8988T (cell line): ENCODE measurements around the gene HIC2.
"Not testable (repeated sequence)": the region's sequence is repeated elsewhere in the genome, so short reads cannot be mapped to it uniquely, and the experiment has no call there.

ENCODE experiments used
- DNase-seq: peaks from one replicate; pipeline ENCODE4 v3.0.0; 2011

Gene HIC2

GRCh38 chr22:21450858-21451353 is 33.7 kb downstream of the HIC2 start:
- DNase-seq, result no peak

- no peak for DNase-seq
These were observed 34.7 kb downstream of the HIC2 start for GRCh38 chr22:21451545-21452520.

- not testable (repeated sequence) for DNase-seq
These were observed 35.5 kb downstream of the HIC2 start for GRCh38 chr22:21452666-21453065.

DNA sequence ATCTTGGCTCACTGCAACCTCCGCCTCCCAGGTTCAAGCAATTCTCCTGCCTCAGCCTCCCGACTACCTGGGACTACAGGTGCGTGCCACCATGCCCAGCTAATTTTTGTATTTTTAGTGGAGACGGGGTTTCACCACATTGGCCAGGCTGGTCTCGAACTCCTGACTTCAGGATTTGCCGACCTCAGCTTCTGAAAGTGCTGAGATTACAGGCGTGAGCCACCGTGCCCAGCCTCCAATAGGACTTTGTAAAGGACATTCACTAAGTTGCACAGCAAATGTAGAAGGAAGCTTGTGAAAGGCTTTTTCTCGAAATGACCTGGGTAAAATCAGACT is 37.8 kb downstream of the HIC2 start:
- not testable (repeated sequence) for DNase-seq

DNA sequence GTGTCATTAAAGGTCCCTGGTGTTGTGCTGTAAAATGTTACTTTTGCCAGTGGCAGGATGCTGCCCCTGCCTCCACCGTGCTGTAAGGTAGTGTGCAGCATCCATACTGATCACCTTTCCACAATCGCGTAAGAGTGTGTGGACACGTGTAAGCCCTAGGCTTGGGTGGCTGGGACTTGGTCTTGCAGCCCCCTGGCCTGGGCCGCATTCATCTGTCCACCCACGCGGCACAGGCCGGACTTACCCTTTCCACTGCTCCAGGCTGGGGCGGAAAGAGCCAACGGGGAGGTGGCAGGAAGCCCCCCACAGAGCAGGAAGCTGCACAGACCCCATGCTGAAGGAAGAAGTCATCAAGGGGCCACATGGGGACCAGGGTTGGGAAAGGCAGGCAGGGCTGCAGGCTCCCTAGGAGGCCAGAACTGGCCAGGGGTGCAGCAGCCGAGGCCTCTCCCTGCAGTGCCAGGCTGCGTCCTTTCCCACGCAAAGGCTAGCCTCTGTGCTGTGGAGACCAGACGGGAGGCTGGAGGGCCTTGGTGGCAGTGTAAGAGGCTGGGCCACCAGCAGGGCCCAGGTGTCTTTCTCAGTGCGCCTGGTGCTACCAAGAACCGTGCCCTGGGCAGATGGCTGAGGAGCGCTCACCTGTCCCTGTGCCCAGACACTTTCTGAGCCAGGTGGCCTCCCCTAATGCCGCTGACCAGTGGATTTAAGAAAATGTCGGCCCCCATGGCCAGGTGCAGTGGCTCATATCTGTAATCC is 38.3 kb downstream of the HIC2 start:
- DNase-seq, result no peak

DNA sequence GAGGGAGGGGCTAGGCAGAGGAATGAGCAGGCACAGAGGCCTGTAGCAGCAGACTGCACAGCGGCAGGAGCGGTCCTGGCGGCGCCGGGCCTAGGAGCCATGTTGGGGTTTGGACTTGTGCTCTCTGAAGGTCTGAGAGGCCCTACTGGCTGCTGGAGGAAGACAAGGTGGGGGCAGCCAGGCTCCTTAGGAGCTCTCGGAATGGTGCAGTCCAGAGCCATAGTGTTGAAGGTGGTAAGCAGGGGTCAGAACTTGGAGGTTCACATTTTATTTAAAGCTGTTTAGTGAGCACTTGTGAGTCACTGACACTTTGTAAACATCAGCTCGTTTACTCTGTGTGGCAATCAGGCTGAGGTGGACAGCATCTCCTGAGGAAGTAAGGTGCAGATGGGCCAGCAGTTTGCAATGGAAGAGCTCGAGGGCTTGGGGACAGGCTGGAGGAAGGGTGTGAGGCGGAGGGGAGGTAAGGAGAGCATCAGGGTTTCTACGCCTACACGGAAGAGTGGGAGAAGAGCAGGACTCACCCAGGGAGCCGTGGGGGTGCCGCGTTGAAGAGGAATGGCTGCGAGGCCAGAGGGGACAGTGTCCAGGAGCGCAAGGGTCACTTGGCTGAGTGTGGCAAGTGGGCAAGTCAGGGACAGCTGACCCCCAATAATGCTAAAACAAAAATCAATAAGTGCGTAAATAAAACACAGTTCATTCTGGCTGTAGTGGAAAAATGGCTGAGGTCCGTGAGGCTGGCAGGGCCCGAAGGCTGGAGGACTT is 40.0 kb downstream of the HIC2 start:
- DNase-seq, result no peak

- DNase-seq, result not testable (repeated sequence)
These were observed 45.5 kb downstream of the HIC2 start for GRCh38 chr22:21462672-21463071.

GRCh38 chr22:21467337-21468193 is 50.4 kb downstream of the HIC2 start, which contains the start of gene TMEM191C:
Gene TMEM191C (plus strand): TSS chr22:21467387. CDS start chr22:21467460, 73 bp downstream.
- not testable (repeated sequence) for DNase-seq

DNA sequence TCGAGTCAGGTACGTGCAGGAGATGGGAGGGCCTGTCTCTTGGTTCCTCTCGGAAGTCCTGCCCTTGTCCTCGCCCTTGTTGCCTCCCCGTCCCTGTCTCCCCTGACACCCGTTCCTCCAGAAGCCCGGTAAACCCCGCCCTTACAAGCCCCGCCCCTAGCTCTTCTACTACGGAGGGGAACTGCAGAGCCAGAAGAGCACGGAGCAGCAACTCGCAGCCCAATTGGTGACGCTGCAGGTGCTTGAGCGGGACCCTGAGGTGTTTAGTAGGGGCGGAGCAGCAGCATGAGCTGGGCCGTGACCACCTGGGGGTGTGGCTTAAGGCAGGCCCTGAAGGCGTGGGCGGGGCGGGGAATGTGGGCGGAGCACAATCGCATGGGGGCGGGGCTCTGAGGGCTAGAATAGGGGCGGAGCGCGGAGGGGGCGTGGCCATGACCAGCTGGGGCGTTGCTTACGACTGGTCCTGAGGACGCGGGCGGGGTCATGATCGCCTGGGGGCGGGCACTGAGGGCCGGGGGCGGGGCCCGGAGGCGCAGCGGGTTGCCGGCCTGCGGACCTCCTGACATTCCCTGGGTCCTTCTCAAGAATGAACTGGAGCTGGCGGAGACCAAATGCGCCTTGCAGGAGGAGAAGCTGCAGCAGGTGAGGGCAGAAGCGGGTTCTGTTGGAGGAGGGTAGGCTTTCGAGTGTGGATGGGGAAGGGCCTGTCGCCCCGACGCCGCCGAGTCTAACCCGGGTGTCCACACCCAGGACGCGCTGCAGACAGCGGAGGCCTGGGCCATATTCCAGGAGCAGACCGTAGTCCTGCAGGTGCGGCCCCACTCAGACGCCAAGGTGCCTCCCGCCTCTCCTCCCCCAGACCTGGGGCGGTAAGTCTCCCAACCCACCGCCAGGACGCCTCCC is 51.3 kb downstream of the HIC2 start:
- not testable (repeated sequence) for DNase-seq

- not testable (repeated sequence) for DNase-seq
These were observed 52.2 kb downstream of the HIC2 start for GRCh38 chr22:21469097-21469994.

DNA sequence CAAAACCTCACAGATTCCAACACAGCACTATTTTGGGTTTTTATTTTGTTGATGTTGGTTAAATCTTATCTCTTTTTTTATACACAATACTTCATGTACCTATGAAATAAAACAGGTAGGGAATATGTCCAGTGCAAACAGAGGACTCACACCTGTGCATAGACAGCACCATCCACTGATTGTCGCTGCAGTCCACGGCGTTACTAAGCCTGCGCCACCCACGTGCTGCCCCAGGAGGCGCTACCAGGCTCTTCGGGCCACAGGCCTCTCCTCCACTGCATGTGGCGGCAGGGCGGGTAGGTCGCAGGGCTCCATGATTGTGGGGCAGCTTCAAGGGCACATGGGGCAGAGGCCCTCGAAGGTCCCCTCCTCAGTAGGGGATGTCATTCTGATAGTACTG is 55.8 kb downstream of the HIC2 start:
- DNase-seq, result not testable (repeated sequence)

- not testable (repeated sequence) for DNase-seq
These were observed 56.5 kb downstream of the HIC2 start for GRCh38 chr22:21473664-21474063.

GRCh38 chr22:21484039-21484438 is 66.9 kb downstream of the HIC2 start:
- not testable (repeated sequence) for DNase-seq

- DNase-seq, result not testable (repeated sequence)
These were observed 70.6 kb downstream of the HIC2 start for GRCh38 chr22:21487723-21488122.

DNA sequence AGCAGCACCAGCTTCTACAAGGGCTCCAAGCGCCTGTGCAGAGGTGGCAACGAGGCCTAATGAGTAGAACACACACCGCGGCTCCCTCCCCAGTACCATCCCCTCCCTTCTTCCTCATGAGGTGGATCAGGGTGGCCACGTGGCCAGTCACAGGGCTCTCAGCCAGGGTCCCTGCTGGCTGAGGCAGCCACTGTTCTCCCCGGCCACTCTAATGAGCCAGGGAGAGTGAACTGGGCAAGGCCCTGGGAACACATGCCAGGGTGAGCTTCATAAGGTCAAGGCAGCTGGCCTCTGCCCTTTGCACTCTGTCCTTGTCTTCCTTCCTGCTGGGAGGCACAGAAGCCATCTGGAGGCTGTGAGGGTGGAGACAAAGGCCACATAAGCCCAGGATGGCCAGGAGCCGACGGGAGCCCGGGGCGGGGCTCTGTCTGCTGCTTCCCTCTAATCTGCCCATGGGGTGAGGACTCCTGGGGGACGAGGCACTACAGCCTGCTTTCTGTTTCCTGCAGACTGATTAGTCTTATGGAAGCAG is 72.0 kb downstream of the HIC2 start:
- not testable (repeated sequence) for DNase-seq

DNA sequence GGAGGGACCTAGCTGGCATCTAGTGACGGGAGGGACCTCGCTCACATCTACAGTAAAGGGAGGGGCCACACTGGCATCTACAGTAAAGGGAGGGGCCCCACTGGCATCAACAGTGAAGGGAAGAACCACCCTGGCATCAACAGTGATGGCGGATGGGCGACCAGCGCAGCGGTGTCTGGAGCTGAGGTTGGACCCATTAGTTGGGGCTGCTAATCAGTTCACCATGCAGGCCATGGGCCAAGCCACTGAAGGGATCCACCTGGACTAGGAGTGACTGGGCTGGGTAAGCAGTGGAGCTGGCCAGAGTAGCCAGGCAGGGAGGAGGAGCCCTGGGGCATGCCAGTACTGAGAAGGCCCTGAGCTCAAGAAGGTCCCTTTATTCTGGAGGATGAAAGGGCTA is 73.4 kb downstream of the HIC2 start:
- DNase-seq, result not testable (repeated sequence)

DNA sequence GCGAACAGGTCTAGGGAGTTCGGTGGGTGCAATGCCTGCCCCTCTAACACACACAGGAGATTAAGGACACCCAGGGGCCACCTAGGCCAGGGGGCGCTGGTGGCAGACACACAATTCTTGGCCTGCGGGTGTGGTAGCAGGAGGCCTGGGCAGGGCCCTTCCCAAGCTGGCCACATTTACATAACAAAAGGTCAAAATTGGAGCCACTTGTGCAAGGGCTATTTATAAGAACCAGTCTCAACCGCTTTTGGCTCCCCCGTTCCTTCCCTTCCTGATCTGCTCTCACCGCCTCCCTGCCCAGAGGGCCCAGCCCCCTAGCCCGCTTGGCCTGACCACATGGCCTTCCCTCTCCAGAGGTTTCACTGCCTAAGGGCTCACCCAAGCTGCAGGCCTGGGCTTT is 75.1 kb downstream of the HIC2 start:
- not testable (repeated sequence) for DNase-seq

DNA sequence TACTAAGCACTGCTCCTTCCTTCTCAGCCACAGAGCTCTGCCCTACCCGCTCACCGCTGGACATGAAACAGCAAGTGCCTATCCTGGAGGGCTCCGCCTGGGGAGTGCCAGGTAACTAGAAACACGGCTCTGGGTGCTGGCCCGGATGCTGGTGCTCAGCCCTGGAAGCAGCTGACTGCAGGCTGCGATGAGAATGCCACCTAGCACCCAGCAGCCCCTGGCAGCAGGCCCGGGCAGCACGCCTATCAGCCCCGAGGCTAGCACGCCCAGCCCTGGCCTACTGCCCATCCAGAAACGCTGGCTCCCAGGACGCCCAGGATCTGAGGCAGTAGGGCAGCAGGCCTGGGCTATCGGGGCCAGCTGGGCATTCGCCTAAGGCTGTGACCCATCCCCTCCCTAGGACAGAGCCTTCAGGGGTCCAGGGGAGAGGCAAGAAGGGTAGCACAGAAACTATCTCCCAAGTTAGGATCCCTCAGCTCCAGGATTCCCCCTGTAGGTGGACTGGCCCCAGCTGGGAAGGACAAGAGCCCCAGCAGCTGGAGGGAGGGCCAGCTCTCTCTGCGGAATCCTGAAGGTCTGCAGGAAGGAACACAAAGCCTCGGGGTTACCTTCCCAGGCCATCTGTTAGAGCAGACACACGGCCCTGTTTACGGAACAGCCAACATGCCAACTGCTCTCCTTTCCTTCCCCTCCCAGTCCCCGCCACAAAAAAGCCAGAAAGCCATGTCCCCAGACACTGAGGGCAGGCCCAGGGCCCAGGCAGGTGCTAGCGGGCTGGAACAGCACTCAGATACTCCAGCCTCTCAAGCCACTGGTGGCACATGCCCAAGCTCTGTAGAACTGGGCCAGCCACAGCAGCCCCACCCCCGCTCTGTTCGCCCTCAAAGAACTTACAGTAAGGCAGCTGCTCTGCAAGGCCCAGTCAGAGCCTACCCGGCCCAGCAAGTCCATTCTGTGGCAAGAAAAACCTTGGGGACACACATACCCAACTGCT is 76.9 kb downstream of the HIC2 start:
- not testable (repeated sequence) for DNase-seq
